T-cell (primary cell): ENCODE results near the gene WDR4. TPM values are rescaled to one million over a fixed set of nuclear protein-coding genes. Genes with fewer than 3 reads are reported as not detected.
"Not testable (repeated sequence)": the region's sequence is repeated elsewhere in the genome, so short reads cannot be mapped to it uniquely, and the experiment has no call there.

Experiments used
- ATAC-seq, 4 experiments: fragments of 200-7000 bp in 3 of 4; fragments of 150-1000 bp in 1 of 4; cut with Tn5 transposase; replicated peaks in 1 of 4; 1 replicate in 3 of 4; 2 replicates in 1 of 4; pipeline ENCODE4 v1.10.0; 2021; ENCODE audit warnings: moderate library complexity in 3 of 4, mild to moderate bottlenecking in 2 of 4, moderate number of reproducible peaks in 1 of 4
- CTCF ChIA-PET, 2 donors: fragments of 300-600 bp; sonication (Branson Sonifier 250); formaldehyde crosslinking; loops; one replicate each; lab custom pipeline; 2022; ENCODE audit warnings: antibody characterized with exemption in 2 of 2; lab: Charles Lee
- POLR2A ChIA-PET, 2 donors: fragments of 300-600 bp; sonication (Branson Sonifier 250); formaldehyde crosslinking; loops; one replicate each; lab custom pipeline; 2022; ENCODE audit warnings: antibody characterized with exemption in 2 of 2; lab: Charles Lee
- DNase-seq, 35 experiments: peaks; one replicate each; pipeline versions ENCODE4 v3.0.0 to v3.0.0-alpha.2; 2013 to 2023
- H3K27ac ChIP-seq: one replicate; pipeline ENCODE4 v1.5.1; 2013; ENCODE audit warnings: low read length
- H3K27me3 ChIP-seq, 2 experiments: replicated peaks in 1 of 2; 1 replicate in 1 of 2; 2 replicates in 1 of 2; pipeline versions ENCODE4 v1.6.1 to v1.7.0; 2013; ENCODE audit warnings: low read length in 1 of 2, mixed read lengths in 1 of 2; ENCODE audit not compliant: control insufficient read depth in 2 of 2, insufficient read depth in 2 of 2; ENCODE audit errors: extremely low read depth in 1 of 2
- H3K36me3 ChIP-seq, 2 donors: 1 replicate in 1 of 2; 2 replicates in 1 of 2; pipeline versions ENCODE4 v1.6.1 to v1.7.0; 2013; ENCODE audit warnings: low read length in 1 of 2; ENCODE audit not compliant: control insufficient read depth in 2 of 2, insufficient read depth in 1 of 2; ENCODE audit errors: extremely low read depth in 1 of 2
- H3K4me1 ChIP-seq, 2 experiments: 1 replicate in 1 of 2; 2 replicates in 1 of 2; pipeline versions ENCODE4 v1.6.1 to v1.7.0; 2013; ENCODE audit warnings: low read length in 2 of 2, mixed read lengths in 1 of 2; ENCODE audit not compliant: insufficient read depth in 2 of 2, control insufficient read depth in 1 of 2; ENCODE audit errors: extremely low read depth in 1 of 2
- H3K4me3 ChIP-seq, 2 donors: 1 replicate in 1 of 2; 2 replicates in 1 of 2; pipeline versions ENCODE4 v1.5.1 to v1.7.0; 2013; ENCODE audit warnings: mild to moderate bottlenecking in 2 of 2, low read length in 1 of 2, moderate library complexity in 1 of 2; ENCODE audit not compliant: control insufficient read depth in 1 of 2; ENCODE audit errors: extremely low read depth in 1 of 2
- H3K9me3 ChIP-seq: 2 replicates; pipeline ENCODE4 v1.7.0; 2013
- H3K27ac Mint-ChIP-seq, 2 donors: one replicate each; pipeline ENCODE4 v1.8.0; 2020 to 2021; ENCODE audit warnings: mild to moderate bottlenecking in 2 of 2, mixed read lengths in 2 of 2
- H3K27me3 Mint-ChIP-seq, 2 donors: one replicate each; pipeline ENCODE4 v1.8.0; 2021 to 2022; ENCODE audit warnings: mixed read lengths in 2 of 2
- H3K36me3 Mint-ChIP-seq: one replicate; pipeline ENCODE4 v1.8.0; 2021; ENCODE audit warnings: mixed read lengths
- H3K4me1 Mint-ChIP-seq, 3 donors: one replicate each; pipeline ENCODE4 v1.8.0; 2020 to 2022; ENCODE audit warnings: mixed read lengths in 3 of 3, mild to moderate bottlenecking in 1 of 3
- H3K4me3 Mint-ChIP-seq, 3 donors: one replicate each; pipeline ENCODE4 v1.8.0; 2020 to 2022; ENCODE audit warnings: mild to moderate bottlenecking in 3 of 3, mixed read lengths in 3 of 3, moderate library complexity in 3 of 3
- H3K9me3 Mint-ChIP-seq, 3 donors: one replicate each; pipeline ENCODE4 v1.8.0; 2020 to 2022; ENCODE audit warnings: mixed read lengths in 3 of 3
- WGBS: methylation state at CpG from one replicate; pipeline ENCODE4 v1.1.5; 2013; ENCODE audit warnings: missing lambda C conversion rate; ENCODE audit not compliant: insufficient coverage; 5-methylcytosine and 5-hydroxymethylcytosine counted together
- total RNA-seq, 35 experiments: library from RNA in 6 of 35; stranded (reverse) in 6 of 35; fragments of 120-200 nt in 1 of 35; gene quantifications; one replicate each; pipeline versions ENCODE4 v1.2.1 to v1.2.4 and lab custom pipeline; 2013 to 2026

WDR4 gene
- total RNA-seq, 5 donors from 2014 or later (not counting 1 experiment from before 2014, with no cell fraction given) = 17.0 to 40.9 (median 37.6) TPM

DNA sequence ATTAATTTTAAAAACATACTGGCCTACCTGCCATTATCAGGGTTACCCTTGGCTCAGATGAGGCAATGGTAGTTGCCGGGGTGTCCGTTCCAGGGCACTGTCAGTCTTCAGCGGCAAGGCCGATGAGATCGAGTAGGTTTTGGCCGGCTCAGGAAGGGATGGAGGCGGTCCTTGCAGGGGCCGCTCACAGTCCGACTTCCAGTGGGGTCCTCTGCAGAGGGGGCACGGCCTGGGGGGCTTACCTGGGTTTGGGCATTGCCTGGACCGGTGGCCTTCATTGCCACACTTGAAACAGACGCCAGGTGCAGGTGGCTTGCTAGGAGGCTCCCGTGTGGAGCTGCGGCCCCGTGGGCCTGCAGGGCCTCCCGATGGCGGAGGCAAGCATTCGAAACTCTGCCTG lies 43.6 kb upstream of the WDR4 start:
- Histone ChIP-seq H3K27me3 (no peaks in the 10 kb centered on the region), H3K4me1 (peaks cover 7 to 25% of the 10 kb centered on the region in 2 experiments), H3K27ac (no peak overlapping the region), H3K9me3 (no peaks in the 10 kb centered on the region), H3K4me3 (no peak overlapping the region), H3K36me3 (peaks cover 0 to 11% of the 10 kb centered on the region in 2 donors)
- WGBS = 94% methylated on average over 8 of the region's 18 CpGs
- Mint-ChIP-seq H3K27me3 (no peaks in the 10 kb centered on the region), H3K36me3 (no peaks in the 10 kb centered on the region), H3K4me3 (peak overlapping the region in 1 of 3 donors; percentile 57), H3K27ac (no peak overlapping the region), H3K9me3 (no peaks in the 10 kb centered on the region), H3K4me1 (peaks cover 15 to 21% (median 18%) of the 10 kb centered on the region in 3 donors)
- POLR2A ChIA-PET = no interaction called here
- no peak for ATAC-seq
- CTCF ChIA-PET = interaction anchor here in 1 of 2 donors (1.0 kb wide), 1 partner anchor 45 kb away, joined by 3 read pairs; no protein-coding TSS in a partner anchor
- DNase-seq = no peak

DNA sequence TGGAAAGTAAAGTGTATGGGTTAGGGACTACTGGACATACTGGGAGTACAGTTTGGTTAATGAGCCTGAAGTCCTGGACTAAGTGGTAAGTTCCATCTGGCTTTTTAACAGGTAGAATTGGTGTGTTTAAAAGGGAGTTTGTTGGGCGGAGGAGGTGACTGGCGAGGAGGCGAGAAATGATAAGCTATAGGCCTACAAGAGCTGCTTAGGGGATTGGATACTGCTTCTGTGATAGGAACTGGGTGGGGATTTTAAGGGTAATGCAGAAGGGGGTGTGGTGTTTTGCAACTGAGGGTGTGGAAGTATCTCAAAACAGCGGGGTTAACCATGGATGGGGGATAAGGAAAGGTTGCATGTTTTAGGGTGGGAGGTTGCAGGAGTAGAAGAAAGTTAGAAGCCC lies 42.6 kb upstream of the WDR4 start:
- peaks cover 0 to 18% of the 10 kb centered on the region in 2 donors for H3K36me3 ChIP-seq
- Mint-ChIP-seq H3K9me3 (no peaks in the 10 kb centered on the region), H3K27me3 (no peaks in the 10 kb centered on the region), H3K4me3 (no peak overlapping the region), H3K36me3 (peaks cover under 1% of the 10 kb centered on the region), H3K4me1 (peaks cover 15 to 21% (median 18%) of the 10 kb centered on the region in 3 donors), H3K27ac (no peak overlapping the region)
- peaks cover 7 to 25% of the 10 kb centered on the region in 2 experiments for H3K4me1 ChIP-seq
- no peaks in the 10 kb centered on the region for H3K27me3 ChIP-seq
- no peak for ATAC-seq
- 78% methylated on average over 4 of the region's 4 CpGs for WGBS
- no peak overlapping the region for H3K4me3 ChIP-seq
- H3K27ac ChIP-seq = no peak overlapping the region
- ChIA-PET POLR2A (interaction anchor here in 1 of 2 donors (0.6 kb wide), 1 partner anchor 10 kb away, joined by 4 read pairs; no protein-coding TSS in a partner anchor), CTCF (no interaction called here)
- no peaks in the 10 kb centered on the region for H3K9me3 ChIP-seq
- DNase-seq = no peak

DNA sequence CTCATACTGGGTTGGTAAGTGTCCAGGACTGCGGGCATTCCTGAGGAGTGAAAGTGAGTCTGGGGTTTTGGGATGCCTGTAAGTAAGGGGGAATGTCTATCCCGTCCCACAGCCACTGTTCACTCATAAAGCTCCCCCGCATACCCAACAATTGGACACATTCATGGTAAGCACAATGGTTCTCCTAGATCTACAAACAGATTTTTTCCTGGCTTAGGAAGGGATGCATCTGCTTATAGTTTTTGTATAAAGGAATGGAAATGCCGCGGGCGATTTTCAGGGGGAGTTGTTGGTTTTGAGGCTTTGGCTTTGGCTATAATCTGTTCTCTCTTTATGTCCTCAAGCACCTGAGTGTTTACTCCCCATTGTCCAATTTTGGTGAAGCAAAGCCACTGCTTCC lies 39.0 kb upstream of the WDR4 start:
- H3K36me3 Mint-ChIP-seq = peaks cover 2% of the 10 kb centered on the region
- no peaks in the 10 kb centered on the region for H3K9me3 Mint-ChIP-seq
- ChIA-PET CTCF (no interaction called here), POLR2A (no interaction called here)
- H3K27me3 Mint-ChIP-seq = no peaks in the 10 kb centered on the region
- no peaks in the 10 kb centered on the region for H3K4me1 ChIP-seq
- no peak for DNase-seq
- H3K4me3 Mint-ChIP-seq = no peak overlapping the region
- no CpG with 5 or more reads among the region's 6 CpGs for WGBS
- no peak overlapping the region for H3K27ac ChIP-seq
- H3K4me1 Mint-ChIP-seq = peaks cover under 1 to 1% (median under 1%) of the 10 kb centered on the region in 3 donors
- H3K36me3 ChIP-seq = peaks cover 0 to 18% of the 10 kb centered on the region in 2 donors
- ATAC-seq = no peak
- no peak overlapping the region for H3K27ac Mint-ChIP-seq
- H3K9me3 ChIP-seq = no peaks in the 10 kb centered on the region
- no peaks in the 10 kb centered on the region for H3K27me3 ChIP-seq
- no peak overlapping the region for H3K4me3 ChIP-seq

DNA sequence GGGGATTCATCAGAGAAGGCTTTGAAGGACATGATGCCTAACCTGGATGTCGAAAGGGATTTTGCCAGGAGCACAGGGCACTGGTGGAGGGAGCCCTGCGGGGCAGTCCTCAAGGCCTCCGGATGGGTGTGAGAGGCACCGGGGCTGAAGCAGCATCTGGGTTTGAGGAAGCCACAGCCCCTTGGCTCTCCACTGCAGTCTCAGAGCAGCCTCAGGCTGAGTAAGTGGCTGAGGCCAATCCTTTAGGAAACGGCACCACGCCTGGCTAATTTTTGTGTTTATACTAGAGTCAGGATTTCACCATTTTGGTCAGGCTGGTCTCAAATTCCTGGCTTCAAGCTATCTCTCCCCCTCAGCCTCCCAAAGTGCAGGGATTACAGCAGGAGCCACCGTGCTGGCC lies 34.1 kb upstream of the WDR4 start:
- POLR2A ChIA-PET = no interaction called here
- Mint-ChIP-seq H3K36me3 (peaks cover 17% of the 10 kb centered on the region), H3K27me3 (no peaks in the 10 kb centered on the region), H3K9me3 (no peaks in the 10 kb centered on the region), H3K27ac (peak overlapping the region in 1 of 2 donors; percentile 22), H3K4me1 (no peaks in the 10 kb centered on the region), H3K4me3 (no peak overlapping the region)
- DNase-seq = no peak
- CTCF ChIA-PET = no interaction called here
- Histone ChIP-seq H3K4me3 (no peak overlapping the region), H3K27ac (no peak overlapping the region), H3K4me1 (no peaks in the 10 kb centered on the region), H3K36me3 (peaks cover 16 to 24% of the 10 kb centered on the region in 2 donors), H3K27me3 (no peaks in the 10 kb centered on the region), H3K9me3 (no peaks in the 10 kb centered on the region)
- 76% methylated on average over 5 of the region's 7 CpGs for WGBS
- no peak for ATAC-seq

DNA sequence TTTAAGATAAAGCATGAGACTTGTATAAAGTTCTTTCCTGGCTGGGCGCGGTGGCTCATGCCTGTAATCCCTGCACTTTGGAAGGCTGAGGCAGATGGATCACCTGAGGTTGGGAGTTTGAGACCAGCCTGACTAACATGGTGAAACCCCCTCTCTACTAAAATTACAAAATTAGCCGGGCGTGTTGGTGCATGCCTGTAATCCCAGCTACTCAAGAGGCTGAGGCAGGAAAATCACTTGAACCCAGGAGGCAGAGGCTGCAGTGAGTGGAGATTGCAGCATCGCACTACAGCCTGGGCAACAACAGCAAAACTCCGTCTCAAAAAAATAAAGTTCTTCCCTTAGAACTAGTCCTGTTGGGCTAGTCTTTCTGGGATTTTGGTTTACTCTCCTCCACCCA lies 32.6 kb upstream of the WDR4 start:
- POLR2A ChIA-PET, CTCF ChIA-PET, H3K27me3 ChIP-seq, H3K27me3 Mint-ChIP-seq, ATAC-seq, H3K27ac Mint-ChIP-seq, H3K4me3 ChIP-seq, H3K27ac ChIP-seq, H3K4me1 ChIP-seq, H3K9me3 ChIP-seq, H3K4me3 Mint-ChIP-seq, H3K9me3 Mint-ChIP-seq, DNase-seq, H3K4me1 Mint-ChIP-seq: not testable (repeated sequence)
- no CpG with 5 or more reads among the region's 6 CpGs for WGBS
- H3K36me3 ChIP-seq = peaks cover 7 to 30% of the 10 kb centered on the region in 2 donors
- peaks cover 18% of the 10 kb centered on the region for H3K36me3 Mint-ChIP-seq

DNA sequence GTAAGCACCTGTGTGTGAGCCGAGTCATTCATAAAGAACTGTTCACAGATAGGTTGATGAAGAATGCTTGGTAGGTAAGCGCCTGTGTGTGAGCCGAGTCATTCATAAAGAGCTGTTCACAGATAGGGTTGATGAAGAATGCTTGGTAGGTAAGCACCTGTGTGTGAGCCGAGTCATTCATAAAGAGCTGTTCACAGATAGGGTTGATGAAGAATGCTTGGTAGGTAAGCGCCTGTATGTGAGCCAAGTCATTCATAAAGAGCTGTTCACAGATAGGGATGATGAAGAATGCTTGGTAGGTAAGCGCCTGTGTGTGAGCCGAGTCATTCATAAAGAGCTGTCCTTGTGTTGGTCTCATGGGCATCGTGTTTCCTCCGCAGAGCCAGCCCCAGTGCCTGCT lies 29.1 kb upstream of the WDR4 start:
- POLR2A ChIA-PET, H3K27me3 ChIP-seq, H3K4me1 Mint-ChIP-seq, H3K4me3 Mint-ChIP-seq, H3K4me1 ChIP-seq, ATAC-seq, H3K9me3 ChIP-seq, CTCF ChIA-PET, H3K27me3 Mint-ChIP-seq, H3K27ac ChIP-seq, H3K9me3 Mint-ChIP-seq, H3K4me3 ChIP-seq, H3K27ac Mint-ChIP-seq, DNase-seq: not testable (repeated sequence)
- 96% methylated on average over 5 of the region's 9 CpGs for WGBS
- peaks cover 35% of the 10 kb centered on the region for H3K36me3 Mint-ChIP-seq
- H3K36me3 ChIP-seq = peaks cover 16 to 52% of the 10 kb centered on the region in 2 donors

DNA sequence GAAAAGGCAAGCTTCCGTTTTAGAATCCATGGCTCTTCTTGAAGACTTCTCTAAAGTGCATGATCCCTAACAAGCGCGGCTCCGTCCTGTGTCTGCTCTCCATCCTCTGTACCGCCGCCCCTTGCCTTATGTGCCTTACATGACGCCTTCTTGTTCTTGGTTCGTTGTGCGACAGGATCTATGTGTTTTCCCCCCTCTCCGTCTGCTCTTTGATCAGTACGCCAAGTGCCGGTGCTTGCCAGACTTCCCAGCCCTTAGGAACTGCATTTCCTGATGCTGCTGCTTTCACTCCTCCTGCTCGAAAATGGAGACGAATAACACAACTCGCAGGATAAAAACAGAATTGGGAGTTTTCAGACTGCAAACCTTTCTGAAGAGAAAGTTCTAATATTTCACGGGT lies 26.9 kb upstream of the WDR4 start:
- CTCF ChIA-PET = no interaction called here
- H3K4me3 ChIP-seq = no peak overlapping the region
- Mint-ChIP-seq H3K27ac (no peak overlapping the region), H3K9me3 (no peaks in the 10 kb centered on the region), H3K27me3 (no peaks in the 10 kb centered on the region), H3K36me3 (peaks cover 37% of the 10 kb centered on the region), H3K4me3 (no peak overlapping the region), H3K4me1 (peaks cover 0 to 6% (median 6%) of the 10 kb centered on the region in 3 donors)
- no peaks in the 10 kb centered on the region for H3K9me3 ChIP-seq
- H3K27ac ChIP-seq = no peak overlapping the region
- no peaks in the 10 kb centered on the region for H3K27me3 ChIP-seq
- DNase-seq (no peak), ATAC-seq (no peak)
- no peaks in the 10 kb centered on the region for H3K4me1 ChIP-seq
- peaks cover 16 to 61% of the 10 kb centered on the region in 2 donors for H3K36me3 ChIP-seq
- WGBS = 97% methylated on average over 15 of the region's 16 CpGs
- POLR2A ChIA-PET = no interaction called here
